Activated CD8-positive, alpha-beta T cell treated with anti-CD3 and anti-CD28 coated beads, Interleukin-2, amount 10 ng/mL, durations not matched to agents 7 days and 5 days (primary cell): Measurements from ENCODE around the gene PXDN. TPM values are rescaled to one million over a fixed set of nuclear protein-coding genes. Genes with fewer than 3 reads are reported as not detected.

Experiments
- ATAC-seq: fragments of 150-1000 bp; cut with Tn5 transposase; one replicate; pipeline ENCODE4 v1.10.0; 2021; ENCODE audit warnings: moderate library complexity
- CTCF ChIA-PET: fragments of 350-600 bp; sonication (Branson Sonifier 250); formaldehyde crosslinking; loops from one replicate; lab custom pipeline; 2021; ENCODE audit warnings: antibody characterized with exemption; lab: Charles Lee
- POLR2A ChIA-PET: fragments of 350-600 bp; sonication (Branson Sonifier 250); formaldehyde crosslinking; loops from one replicate; lab custom pipeline; 2021; ENCODE audit warnings: antibody characterized with exemption; lab: Charles Lee
- DNase-seq: peaks from one replicate; pipeline ENCODE4 v3.0.0-alpha.2; 2020
- H3K27ac Mint-ChIP-seq: one replicate; pipeline ENCODE4 v1.8.0; 2021; ENCODE audit warnings: mild to moderate bottlenecking, mixed read lengths
- H3K27me3 Mint-ChIP-seq: one replicate; pipeline ENCODE4 v1.8.0; 2021; ENCODE audit warnings: low read depth, mixed read lengths
- H3K36me3 Mint-ChIP-seq: one replicate; pipeline ENCODE4 v1.8.0; 2021; ENCODE audit warnings: low read depth, mixed read lengths
- H3K4me1 Mint-ChIP-seq: one replicate; pipeline ENCODE4 v1.8.0; 2021; ENCODE audit warnings: low read depth, mixed read lengths
- H3K4me3 Mint-ChIP-seq: one replicate; pipeline ENCODE4 v1.8.0; 2021; ENCODE audit warnings: mild to moderate bottlenecking, mixed read lengths
- H3K9me3 Mint-ChIP-seq: one replicate; pipeline ENCODE4 v1.8.0; 2022; ENCODE audit warnings: mixed read lengths; ENCODE audit not compliant: insufficient read depth
- total RNA-seq, 2 experiments: library from RNA; stranded (reverse); gene quantifications; one replicate each; pipeline ENCODE4 v1.2.3, GENCODE V29; 2021

PXDN gene
- total RNA-seq, 2 experiments from 2014 or later: 0.26 to 0.92 TPM

DNA sequence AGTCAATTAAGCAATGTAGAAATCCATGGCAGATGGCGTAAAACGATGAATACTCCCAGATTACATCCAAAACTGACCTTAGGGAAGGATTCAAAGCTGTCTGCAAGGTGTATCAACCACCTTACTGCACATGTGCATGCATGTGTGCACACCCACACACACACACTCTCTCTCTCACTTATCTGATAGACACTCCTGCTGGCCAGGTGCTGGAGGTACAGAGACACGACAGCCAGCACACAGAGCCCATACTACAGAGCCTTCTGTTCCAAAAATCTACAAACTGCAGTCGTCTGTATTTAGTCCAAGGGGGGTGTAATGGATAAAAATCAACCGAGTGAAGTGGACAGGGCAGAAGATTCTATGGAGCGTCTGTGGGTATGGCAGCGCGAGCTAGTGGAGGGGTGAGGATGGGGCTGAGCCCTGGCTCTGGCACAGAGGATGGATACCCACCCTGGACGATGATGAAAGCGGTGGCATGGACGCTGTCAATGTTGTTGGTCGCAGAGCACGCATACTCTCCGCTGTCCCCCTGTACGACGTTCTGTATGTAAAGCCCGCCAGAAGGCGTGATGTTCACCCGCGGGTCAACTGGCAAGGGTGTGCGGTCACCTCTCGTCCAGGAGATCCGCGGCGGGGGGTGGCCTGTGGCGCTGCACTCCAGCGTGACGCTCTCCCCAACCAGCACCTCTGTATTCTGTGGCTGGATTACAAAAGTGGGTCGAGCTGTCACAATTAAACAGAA is 78.4 kb downstream of the PXDN start:
- CTCF ChIA-PET: no interaction called here
- peaks cover 2% of the 10 kb centered on the region for H3K27me3 Mint-ChIP-seq
- no peaks in the 10 kb centered on the region for H3K36me3 Mint-ChIP-seq
- DNase-seq (no peak), ATAC-seq (no peak)
- POLR2A ChIA-PET: no interaction called here
- H3K27ac Mint-ChIP-seq: no peak overlapping the region
- H3K4me1 Mint-ChIP-seq: no peaks in the 10 kb centered on the region
- H3K4me3 Mint-ChIP-seq: no peak overlapping the region
- H3K9me3 Mint-ChIP-seq: no peaks in the 10 kb centered on the region

DNA sequence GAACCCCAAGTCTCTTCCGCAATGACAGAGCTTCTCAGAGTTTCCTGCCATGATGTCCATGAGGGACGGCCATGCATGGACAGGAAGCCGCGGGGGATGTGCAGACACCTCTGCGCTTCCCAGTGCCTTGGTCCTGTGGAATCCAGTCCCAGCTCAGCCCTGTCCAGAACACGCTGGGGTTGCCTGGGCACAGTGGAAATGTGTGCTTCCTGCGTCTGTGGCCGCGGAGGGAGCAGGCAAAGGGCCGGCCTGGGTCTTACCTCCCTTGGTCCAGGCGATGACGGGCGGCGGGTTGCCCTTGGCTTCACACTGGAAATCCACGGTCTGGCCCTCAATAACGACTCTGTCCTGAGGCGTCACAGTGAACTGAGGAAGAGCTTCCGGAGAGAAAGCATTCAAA is 79.6 kb downstream of the PXDN start:
- Mint-ChIP-seq H3K36me3 (no peaks in the 10 kb centered on the region), H3K27me3 (peaks cover 2% of the 10 kb centered on the region), H3K27ac (no peak overlapping the region), H3K9me3 (no peaks in the 10 kb centered on the region), H3K4me3 (no peak overlapping the region), H3K4me1 (no peaks in the 10 kb centered on the region)
- ChIA-PET POLR2A (no interaction called here), CTCF (no interaction called here)
- DNase-seq: no peak
- no peak for ATAC-seq

DNA sequence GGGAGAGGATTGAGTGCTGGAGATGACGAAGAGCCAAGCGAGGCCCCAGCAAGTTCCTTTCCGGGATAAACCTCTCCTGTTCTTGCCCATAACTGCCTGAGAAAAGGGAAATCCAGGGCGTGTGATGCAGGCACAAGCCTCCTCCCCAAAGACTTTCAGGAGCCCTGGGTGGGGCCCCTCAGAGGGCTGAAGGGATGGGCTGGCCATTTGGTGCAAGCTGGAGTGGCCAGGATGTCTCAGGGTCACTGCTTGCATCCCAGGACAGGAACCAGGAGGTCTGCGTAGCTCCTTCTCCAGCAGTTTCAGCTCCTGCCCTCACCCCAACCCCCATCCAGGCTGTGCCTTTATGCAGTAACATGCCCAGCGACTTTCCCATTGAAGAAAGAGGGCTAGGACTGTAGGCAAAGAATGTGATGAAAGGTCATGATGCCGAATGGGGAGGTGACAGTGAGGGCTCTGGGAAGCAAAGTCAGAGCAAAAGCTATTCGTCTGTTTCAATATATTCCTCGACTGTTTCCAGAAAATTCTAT is 80.2 kb downstream of the PXDN start:
- no peaks in the 10 kb centered on the region for H3K4me1 Mint-ChIP-seq
- peaks cover 2% of the 10 kb centered on the region for H3K27me3 Mint-ChIP-seq
- no peaks in the 10 kb centered on the region for H3K9me3 Mint-ChIP-seq
- DNase-seq (no peak), ATAC-seq (no peak)
- no peak overlapping the region for H3K27ac Mint-ChIP-seq
- ChIA-PET POLR2A (no interaction called here), CTCF (no interaction called here)
- no peak overlapping the region for H3K4me3 Mint-ChIP-seq
- H3K36me3 Mint-ChIP-seq: no peaks in the 10 kb centered on the region

DNA sequence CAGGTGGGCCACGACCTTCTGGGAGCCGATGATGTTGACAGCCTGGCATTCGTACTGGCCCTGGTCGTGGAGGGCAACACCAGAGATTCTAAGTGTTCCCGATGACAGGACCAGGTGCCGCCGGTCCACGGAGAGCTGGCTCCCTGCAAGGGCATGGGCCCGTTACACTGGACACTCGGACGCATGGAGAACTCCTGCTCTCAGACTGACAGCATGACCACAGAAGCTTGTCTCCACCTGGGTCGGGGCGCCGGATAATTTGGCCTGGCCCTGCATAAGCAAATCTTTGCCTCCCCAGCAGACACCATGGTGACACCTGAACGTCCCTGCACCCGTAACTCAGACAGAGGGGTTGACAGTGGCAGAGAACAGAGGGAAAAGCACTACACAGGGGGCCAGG is 80.7 kb downstream of the PXDN start:
- no peaks in the 10 kb centered on the region for H3K36me3 Mint-ChIP-seq
- ATAC-seq (no peak), DNase-seq (no peak)
- H3K9me3 Mint-ChIP-seq: no peaks in the 10 kb centered on the region
- no peaks in the 10 kb centered on the region for H3K4me1 Mint-ChIP-seq
- H3K27me3 Mint-ChIP-seq: peaks cover 2% of the 10 kb centered on the region
- POLR2A ChIA-PET: no interaction called here
- no peak overlapping the region for H3K27ac Mint-ChIP-seq
- H3K4me3 Mint-ChIP-seq: no peak overlapping the region
- CTCF ChIA-PET: no interaction called here

DNA sequence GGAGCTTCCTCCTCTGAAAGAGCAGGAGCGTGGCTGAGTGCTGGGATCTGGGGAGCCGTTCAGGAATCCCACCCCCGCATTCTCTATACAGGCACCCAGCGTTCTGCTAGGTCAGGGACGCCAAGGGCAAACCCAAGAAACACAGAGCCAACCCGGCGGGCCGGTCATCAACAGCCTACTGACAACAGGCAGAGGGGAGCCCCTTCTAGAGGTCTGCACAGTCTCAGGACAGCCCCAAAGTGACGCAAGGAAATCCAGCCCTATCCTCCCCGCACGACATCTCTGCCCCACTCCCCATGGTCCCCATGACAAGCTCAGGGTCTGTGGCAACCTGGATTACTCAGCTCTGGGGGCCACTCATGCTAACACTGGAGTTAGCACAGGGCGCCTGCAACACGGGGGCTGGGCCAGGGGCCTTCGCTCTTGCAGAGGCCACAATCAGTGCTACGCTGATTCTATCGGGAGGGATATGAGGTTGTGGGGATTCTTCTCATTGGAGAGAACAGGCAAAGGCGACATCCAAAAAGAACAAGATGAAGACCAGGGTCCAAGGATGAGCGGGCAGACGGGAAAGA is 81.6 kb downstream of the PXDN start:
- H3K27ac Mint-ChIP-seq: no peak overlapping the region
- ChIA-PET CTCF (no interaction called here), POLR2A (no interaction called here)
- ATAC-seq (no peak), DNase-seq (no peak)
- no peaks in the 10 kb centered on the region for H3K9me3 Mint-ChIP-seq
- no peaks in the 10 kb centered on the region for H3K36me3 Mint-ChIP-seq
- no peaks in the 10 kb centered on the region for H3K27me3 Mint-ChIP-seq
- H3K4me1 Mint-ChIP-seq: no peaks in the 10 kb centered on the region
- H3K4me3 Mint-ChIP-seq: no peak overlapping the region

DNA sequence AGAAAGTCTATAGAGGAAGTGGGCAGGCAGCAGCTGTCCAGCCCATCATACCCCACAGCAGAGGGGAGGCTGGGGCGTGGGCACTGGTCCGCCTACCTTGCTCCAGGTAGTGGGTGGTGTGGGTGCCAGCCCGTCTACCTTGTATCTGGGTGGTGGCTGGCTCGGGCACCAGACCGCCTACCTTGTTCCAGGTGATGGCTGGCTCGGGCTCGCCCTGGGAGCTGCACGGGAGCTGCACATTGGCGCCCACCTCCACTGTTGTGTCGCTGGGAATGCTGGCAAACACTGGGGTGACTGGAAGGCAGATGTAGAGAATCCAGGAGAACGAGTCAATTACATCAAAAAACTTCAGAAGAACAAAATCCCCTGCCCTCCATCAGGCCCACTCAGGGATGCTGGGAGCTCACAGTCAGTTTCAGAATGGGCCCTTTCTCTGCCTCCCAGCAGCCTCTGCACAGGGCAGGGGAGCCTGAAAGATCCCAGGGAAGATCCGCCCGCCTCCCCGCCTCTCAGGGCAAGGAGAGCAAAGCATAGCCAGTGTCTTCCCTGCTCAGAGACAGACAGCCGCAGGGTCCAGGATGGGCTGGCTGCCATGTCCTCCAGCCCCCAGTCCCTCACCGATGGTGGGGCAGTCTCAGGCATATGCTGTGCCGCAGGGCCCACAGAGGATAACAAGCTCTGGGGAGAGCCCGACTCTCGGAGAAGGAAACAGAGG is 82.3 kb downstream of the PXDN start:
- DNase-seq (no peak), ATAC-seq (no peak)
- ChIA-PET CTCF (no interaction called here), POLR2A (no interaction called here)
- H3K27ac Mint-ChIP-seq: no peak overlapping the region
- H3K4me3 Mint-ChIP-seq: no peak overlapping the region
- no peaks in the 10 kb centered on the region for H3K36me3 Mint-ChIP-seq
- H3K4me1 Mint-ChIP-seq: no peaks in the 10 kb centered on the region
- H3K9me3 Mint-ChIP-seq: no peaks in the 10 kb centered on the region
- H3K27me3 Mint-ChIP-seq: no peaks in the 10 kb centered on the region

DNA sequence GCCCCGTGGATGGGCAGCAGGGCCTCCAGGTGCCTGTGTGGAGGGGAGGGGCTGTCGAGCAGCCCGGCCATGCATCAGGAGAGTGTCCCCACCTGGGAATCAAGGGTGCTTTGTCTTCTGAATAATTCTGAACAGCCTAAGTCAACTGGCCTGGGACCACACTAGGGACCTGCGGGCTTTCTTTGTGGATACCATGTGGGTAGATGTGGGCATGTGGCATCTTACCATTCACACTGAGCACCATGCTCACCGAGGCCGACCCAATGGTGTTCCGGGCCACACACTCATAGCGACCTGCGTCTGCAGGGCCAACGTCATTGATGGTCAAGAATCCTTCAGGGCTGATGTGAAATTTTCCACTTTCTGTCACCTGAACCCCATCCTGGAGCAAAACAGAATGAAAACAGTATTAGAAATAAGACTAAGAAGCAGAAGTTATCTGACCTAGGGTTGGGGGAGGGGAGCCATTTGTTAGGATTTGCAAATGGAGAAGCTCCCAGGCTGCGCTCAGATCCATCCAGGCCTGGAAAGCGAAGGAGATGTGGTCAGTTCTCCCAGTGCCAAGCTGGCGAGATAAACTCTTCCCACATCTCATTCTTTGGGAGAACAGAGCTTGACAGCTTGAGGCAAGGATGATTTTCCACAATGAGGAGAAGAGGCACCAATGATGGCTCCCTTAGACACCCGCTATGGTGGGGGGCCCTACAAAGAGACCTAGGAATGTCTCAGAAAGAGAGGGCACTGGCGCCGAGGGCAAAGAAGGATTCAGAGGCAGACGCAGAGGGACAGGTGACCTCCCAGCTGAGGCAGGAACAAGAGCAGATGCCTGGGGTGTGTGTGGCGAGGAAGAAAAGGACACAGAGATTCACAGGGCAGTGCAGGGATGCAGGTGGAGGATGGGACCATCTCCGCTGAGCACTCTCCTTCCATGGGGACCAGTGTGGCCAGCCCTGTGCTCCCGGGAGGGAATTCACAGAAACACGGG is 83.4 kb downstream of the PXDN start:
- Mint-ChIP-seq H3K4me1 (no peaks in the 10 kb centered on the region), H3K27me3 (no peaks in the 10 kb centered on the region), H3K9me3 (no peaks in the 10 kb centered on the region), H3K27ac (no peak overlapping the region), H3K36me3 (no peaks in the 10 kb centered on the region), H3K4me3 (no peak overlapping the region)
- DNase-seq: no peak
- ChIA-PET POLR2A (no interaction called here), CTCF (no interaction called here)
- no peak for ATAC-seq

DNA sequence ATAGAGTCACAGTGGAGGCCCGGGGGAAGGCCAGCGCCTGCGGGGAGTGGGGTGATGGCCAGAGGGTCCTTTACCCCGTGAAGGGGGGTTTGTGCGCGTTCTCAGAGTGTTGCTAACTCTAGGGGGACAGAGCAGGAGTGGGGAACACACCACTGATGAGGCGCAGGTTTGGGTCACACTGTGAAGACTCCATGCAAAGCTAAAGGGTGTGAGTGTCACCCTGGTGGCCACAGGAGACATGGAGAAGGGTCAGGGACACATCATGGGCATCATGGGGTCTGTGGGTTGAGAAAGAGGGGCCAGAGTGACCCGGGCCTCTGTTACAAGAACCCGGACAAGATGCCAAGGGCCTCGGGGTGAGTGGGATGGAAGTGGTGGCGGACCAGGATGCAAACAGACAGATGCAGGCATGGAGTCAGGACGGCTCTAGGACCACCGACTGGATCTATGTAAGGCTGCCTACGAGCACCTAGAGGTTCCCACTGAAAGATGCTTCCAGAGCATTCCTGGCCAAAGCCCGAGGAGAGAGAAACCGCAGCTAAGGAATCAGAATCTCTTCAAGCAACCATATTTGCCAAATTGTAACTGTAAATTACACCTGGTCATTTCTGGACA is 84.3 kb downstream of the PXDN start:
- Mint-ChIP-seq H3K36me3 (no peaks in the 10 kb centered on the region), H3K27ac (no peak overlapping the region), H3K9me3 (no peaks in the 10 kb centered on the region), H3K4me3 (no peak overlapping the region), H3K4me1 (no peaks in the 10 kb centered on the region), H3K27me3 (no peaks in the 10 kb centered on the region)
- POLR2A ChIA-PET: no interaction called here
- ATAC-seq (no peak), DNase-seq (no peak)
- CTCF ChIA-PET: no interaction called here

DNA sequence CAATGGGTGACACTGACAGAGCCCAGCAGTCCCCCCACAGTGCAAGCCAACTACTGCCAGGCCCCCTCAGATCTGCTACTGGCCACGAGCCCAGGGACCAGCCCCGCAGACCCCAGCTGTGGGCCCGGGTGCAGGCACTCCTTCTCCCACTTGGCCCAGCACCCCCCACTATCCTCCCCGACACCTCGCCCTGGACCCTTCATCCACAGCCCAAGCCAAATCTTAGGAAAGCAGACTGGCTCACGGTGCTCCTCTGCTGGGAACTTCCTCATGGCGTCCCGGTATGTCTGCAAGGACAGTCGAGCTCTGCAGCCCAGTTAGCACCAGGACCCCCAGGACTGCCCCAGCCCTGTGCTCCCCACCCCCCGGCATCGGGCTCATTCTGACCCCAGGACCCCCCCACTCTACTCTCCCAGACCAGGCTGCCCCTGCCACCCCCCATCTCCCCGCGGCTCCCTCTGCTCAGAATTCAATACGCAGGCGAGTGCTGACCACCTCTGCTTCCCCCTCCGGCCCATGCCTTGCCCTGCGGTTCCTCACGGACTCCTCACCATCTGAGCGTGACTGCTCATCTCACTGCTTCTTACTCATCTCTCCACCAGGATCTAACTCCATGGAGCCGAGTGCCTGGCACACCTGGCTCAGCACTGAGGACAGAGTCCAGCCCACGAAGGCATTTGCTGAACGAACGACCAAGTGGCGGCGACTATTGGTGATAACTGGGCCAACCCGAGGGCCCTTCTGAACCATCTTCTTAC is 85.7 kb downstream of the PXDN start:
- no peaks in the 10 kb centered on the region for H3K27me3 Mint-ChIP-seq
- H3K9me3 Mint-ChIP-seq: no peaks in the 10 kb centered on the region
- no peaks in the 10 kb centered on the region for H3K36me3 Mint-ChIP-seq
- DNase-seq (no peak), ATAC-seq (no peak)
- ChIA-PET CTCF (no interaction called here), POLR2A (no interaction called here)
- no peak overlapping the region for H3K4me3 Mint-ChIP-seq
- no peaks in the 10 kb centered on the region for H3K4me1 Mint-ChIP-seq
- H3K27ac Mint-ChIP-seq: no peak overlapping the region

DNA sequence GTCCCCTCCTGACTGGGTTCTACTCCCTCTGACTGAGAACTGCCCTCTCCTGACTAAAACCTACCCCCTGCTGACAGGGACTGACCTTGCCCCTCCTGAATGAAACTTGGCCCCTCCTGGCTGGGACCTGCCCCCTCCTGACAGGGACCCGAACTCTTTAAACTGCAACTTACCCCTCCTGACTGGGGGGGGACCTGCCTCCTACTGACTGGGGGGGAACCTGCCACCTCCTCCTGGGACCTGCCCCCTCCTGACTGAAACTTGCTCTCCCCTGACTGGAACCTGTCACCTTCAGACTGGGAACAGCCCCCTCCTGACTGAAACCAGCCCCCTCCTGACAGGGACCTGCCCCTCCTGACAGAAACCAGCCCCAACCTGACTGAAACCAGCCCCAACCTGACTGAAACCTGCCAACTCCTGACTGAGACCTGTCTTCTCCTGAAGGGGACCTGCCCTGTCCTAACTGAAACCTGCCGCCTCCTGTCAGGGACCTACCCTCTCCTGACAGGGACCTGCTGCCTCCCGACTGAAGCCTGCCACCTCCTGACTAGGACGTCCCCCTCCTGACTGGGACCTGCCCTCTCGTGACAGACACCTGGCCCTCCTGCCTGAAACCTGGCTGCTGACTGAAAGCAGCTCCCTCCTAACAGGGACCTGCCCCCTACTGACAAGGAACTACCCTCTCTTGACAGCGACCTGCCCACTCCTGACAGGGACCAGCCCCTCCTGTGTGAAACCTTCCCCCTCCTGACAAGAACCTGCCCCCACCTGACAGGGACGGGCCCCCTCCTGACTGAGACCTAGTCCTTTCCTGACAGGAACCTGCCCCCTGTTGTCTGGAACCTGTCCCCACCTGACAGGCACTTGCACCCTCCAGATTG is 87.1 kb downstream of the PXDN start:
- ChIA-PET CTCF (no interaction called here), POLR2A (no interaction called here)
- Mint-ChIP-seq H3K9me3 (no peaks in the 10 kb centered on the region), H3K27me3 (no peaks in the 10 kb centered on the region), H3K4me1 (no peaks in the 10 kb centered on the region), H3K4me3 (no peak overlapping the region), H3K27ac (no peak overlapping the region), H3K36me3 (no peaks in the 10 kb centered on the region)
- ATAC-seq (no peak), DNase-seq (no peak)
